Measurements from ENCODE around the gene SERPINA10. TPM values are rescaled to one million over a fixed set of nuclear protein-coding genes. Genes with fewer than 3 reads are reported as not detected.
"Not testable (repeated sequence)": the region's sequence is repeated elsewhere in the genome, so short reads cannot be mapped to it uniquely, and the experiment has no call there.

The SERPINA10 gene
- total RNA-seq, 5 donors from 2014 or later (not counting 1 experiment from before 2014, with no cell fraction given) = 0.15 TPM; not detected in 4

DNA sequence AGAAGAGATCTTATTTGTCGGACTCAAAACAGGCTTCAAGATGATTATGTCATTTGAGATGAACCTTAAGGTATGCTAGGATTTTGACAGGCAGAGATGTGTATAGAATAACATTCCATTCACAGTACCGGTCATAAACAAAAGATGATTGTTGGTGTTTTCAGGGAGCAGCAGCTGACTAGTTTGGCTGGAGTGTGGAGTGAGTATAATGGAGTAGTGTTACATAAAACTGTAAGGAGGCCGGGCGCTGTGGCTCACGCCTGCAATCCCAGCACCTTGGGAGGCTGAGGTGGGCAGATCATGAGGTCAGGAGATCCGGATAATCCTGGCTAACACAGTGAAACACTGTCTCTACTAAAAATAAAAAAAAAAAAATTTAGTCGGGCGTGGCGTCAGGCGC lies 23.9 kb downstream of the SERPINA10 start:
- Mint-ChIP-seq H3K9me3 (no peaks in the 10 kb centered on the region), H3K27ac (no peak overlapping the region), H3K4me1 (no peaks in the 10 kb centered on the region), H3K36me3 (no peaks in the 10 kb centered on the region), H3K27me3 (peaks cover 13 to 15% of the 10 kb centered on the region in 2 donors), H3K4me3 (no peak overlapping the region)
- Histone ChIP-seq H3K27ac (ENCODE audit: low read length) (no peak overlapping the region), H3K27me3 (replicated peaks in 1 of 2; ENCODE audit: control insufficient read depth in 2 of 2, extremely low read depth in 1 of 2, insufficient read depth in 2 of 2, low read length in 1 of 2) (no peaks in the 10 kb centered on the region), H3K4me3 (ENCODE audit: control insufficient read depth in 1 of 2, extremely low read depth in 1 of 2, low read length in 1 of 2) (no peak overlapping the region), H3K4me1 (ENCODE audit: control insufficient read depth in 1 of 2, extremely low read depth in 1 of 2, insufficient read depth in 2 of 2, low read length in 2 of 2) (no peaks in the 10 kb centered on the region), H3K36me3 (ENCODE audit: control insufficient read depth in 2 of 2, extremely low read depth in 1 of 2, insufficient read depth in 1 of 2, low read length in 1 of 2) (no peaks in the 10 kb centered on the region), H3K9me3 (no peaks in the 10 kb centered on the region)
- CTCF ChIA-PET = no interaction called here
- WGBS (ENCODE audit: insufficient coverage) = 0% methylated on average over 1 of the region's 10 CpGs
- no peak for ATAC-seq (replicated peaks in 1 of 4)
- POLR2A ChIA-PET = interaction anchor here in 1 of 2 donors (0.5 kb wide), 1 partner anchor 13 kb away, joined by 3 read pairs; no protein-coding TSS in a partner anchor
- DNase-seq = no peak

DNA sequence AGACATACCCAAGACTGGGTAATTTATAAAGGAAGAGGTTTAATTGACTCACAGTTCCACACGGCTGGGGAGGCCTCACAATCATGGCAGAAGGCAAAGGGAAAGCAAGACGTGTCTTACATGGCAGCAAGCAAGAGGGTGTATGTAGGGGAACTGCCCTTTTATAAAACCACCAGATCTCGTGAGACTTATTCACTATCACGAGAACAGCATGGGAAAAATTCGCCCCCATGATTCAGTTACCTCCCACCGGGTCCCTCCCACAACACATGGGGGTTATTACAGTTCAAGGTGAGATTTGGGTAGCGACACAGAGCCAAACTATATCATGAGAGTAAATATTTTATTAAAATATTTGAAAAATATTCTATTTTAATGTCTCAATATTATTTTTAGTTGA lies 24.5 kb downstream of the SERPINA10 start:
- H3K36me3 ChIP-seq (ENCODE audit: control insufficient read depth in 2 of 2, extremely low read depth in 1 of 2, insufficient read depth in 1 of 2, low read length in 1 of 2); H3K4me1 Mint-ChIP-seq; H3K4me3 ChIP-seq (ENCODE audit: control insufficient read depth in 1 of 2, extremely low read depth in 1 of 2, low read length in 1 of 2); H3K36me3 Mint-ChIP-seq; H3K27ac Mint-ChIP-seq; H3K4me3 Mint-ChIP-seq; CTCF ChIA-PET; H3K27me3 ChIP-seq (replicated peaks in 1 of 2; ENCODE audit: control insufficient read depth in 2 of 2, extremely low read depth in 1 of 2, insufficient read depth in 2 of 2, low read length in 1 of 2); H3K4me1 ChIP-seq (ENCODE audit: control insufficient read depth in 1 of 2, extremely low read depth in 1 of 2, insufficient read depth in 2 of 2, low read length in 2 of 2); DNase-seq; H3K27ac ChIP-seq (ENCODE audit: low read length); H3K9me3 ChIP-seq; POLR2A ChIA-PET; ATAC-seq (replicated peaks in 1 of 4); H3K9me3 Mint-ChIP-seq: not testable (repeated sequence)
- H3K27me3 Mint-ChIP-seq = peaks cover 13 to 18% of the 10 kb centered on the region in 2 donors
- no CpG with 5 or more reads among the region's 7 CpGs for WGBS (ENCODE audit: insufficient coverage)

DNA sequence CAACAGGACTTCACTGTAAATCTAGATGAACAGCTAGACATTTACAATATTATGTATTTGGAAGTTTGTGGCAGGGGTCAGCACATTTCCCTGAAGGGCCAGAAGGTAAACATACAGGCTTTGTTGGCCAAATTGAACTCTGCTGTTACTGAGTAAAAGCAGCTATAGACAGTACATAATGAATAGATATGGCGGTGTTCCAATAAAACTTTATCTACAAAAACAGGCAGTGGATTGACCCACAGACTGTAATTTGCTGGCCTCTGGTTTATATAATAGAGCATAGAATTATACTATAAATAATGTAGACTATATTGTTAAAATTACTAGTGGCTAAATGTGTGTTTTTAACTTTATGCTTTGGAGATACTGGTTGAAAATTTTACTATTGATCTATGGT lies 25.7 kb downstream of the SERPINA10 start:
- Mint-ChIP-seq H3K27ac (no peak overlapping the region), H3K27me3 (peaks cover 13 to 18% of the 10 kb centered on the region in 2 donors), H3K9me3 (peaks cover 5 to 9% (median 5%) of the 10 kb centered on the region in 3 donors), H3K4me3 (no peak overlapping the region), H3K36me3 (peaks cover 5% of the 10 kb centered on the region), H3K4me1 (no peaks in the 10 kb centered on the region)
- CTCF ChIA-PET = no interaction called here
- no peak for DNase-seq
- H3K4me1 ChIP-seq (ENCODE audit: control insufficient read depth in 1 of 2, extremely low read depth in 1 of 2, insufficient read depth in 2 of 2, low read length in 2 of 2) = no peaks in the 10 kb centered on the region
- POLR2A ChIA-PET = no interaction called here
- no peaks in the 10 kb centered on the region for H3K27me3 ChIP-seq (replicated peaks in 1 of 2; ENCODE audit: control insufficient read depth in 2 of 2, extremely low read depth in 1 of 2, insufficient read depth in 2 of 2, low read length in 1 of 2)
- no peaks in the 10 kb centered on the region for H3K36me3 ChIP-seq (ENCODE audit: control insufficient read depth in 2 of 2, extremely low read depth in 1 of 2, insufficient read depth in 1 of 2, low read length in 1 of 2)
- H3K9me3 ChIP-seq = no peaks in the 10 kb centered on the region
- WGBS (ENCODE audit: insufficient coverage) = no CpG with 5 or more reads among the region's 1 CpG
- H3K4me3 ChIP-seq (ENCODE audit: control insufficient read depth in 1 of 2, extremely low read depth in 1 of 2, low read length in 1 of 2) = no peak overlapping the region
- ATAC-seq (replicated peaks in 1 of 4) = no peak
- no peak overlapping the region for H3K27ac ChIP-seq (ENCODE audit: low read length)

DNA sequence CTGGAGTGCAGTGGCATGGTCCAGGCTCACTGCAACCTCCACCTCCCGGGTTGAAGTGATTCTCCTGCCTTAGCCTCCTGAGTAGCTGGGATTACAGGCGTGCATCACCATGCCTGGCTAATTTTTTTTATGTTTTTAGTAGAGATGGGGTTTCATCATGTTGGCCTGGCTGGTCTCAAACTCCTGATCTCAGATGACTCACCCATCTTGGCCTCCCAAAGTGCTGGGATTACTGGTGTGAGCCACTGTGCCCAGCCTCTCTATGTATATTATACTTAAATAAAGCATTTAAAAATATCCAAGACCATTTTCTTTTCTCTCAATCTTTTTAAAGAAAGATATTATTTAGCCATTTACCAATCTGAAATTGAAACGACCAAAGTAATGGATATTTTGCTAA lies 28.9 kb downstream of the SERPINA10 start:
- H3K4me1 Mint-ChIP-seq; H3K27ac ChIP-seq (ENCODE audit: low read length); ATAC-seq (replicated peaks in 1 of 4); H3K4me3 Mint-ChIP-seq; POLR2A ChIA-PET; DNase-seq; H3K36me3 ChIP-seq (ENCODE audit: control insufficient read depth in 2 of 2, extremely low read depth in 1 of 2, insufficient read depth in 1 of 2, low read length in 1 of 2); H3K27me3 ChIP-seq (replicated peaks in 1 of 2; ENCODE audit: control insufficient read depth in 2 of 2, extremely low read depth in 1 of 2, insufficient read depth in 2 of 2, low read length in 1 of 2); H3K4me1 ChIP-seq (ENCODE audit: control insufficient read depth in 1 of 2, extremely low read depth in 1 of 2, insufficient read depth in 2 of 2, low read length in 2 of 2); H3K9me3 ChIP-seq; H3K27ac Mint-ChIP-seq; H3K4me3 ChIP-seq (ENCODE audit: control insufficient read depth in 1 of 2, extremely low read depth in 1 of 2, low read length in 1 of 2); H3K36me3 Mint-ChIP-seq: not testable (repeated sequence)
- WGBS (ENCODE audit: insufficient coverage) = 88% methylated on average over 1 of the region's 3 CpGs
- Mint-ChIP-seq H3K27me3 (peaks cover 14 to 15% of the 10 kb centered on the region in 2 donors), H3K9me3 (peaks cover 8 to 24% (median 15%) of the 10 kb centered on the region in 3 donors)
- CTCF ChIA-PET = interaction anchor here in 1 of 2 donors (0.5 kb wide), 1 partner anchor 1471 kb away, joined by 5 read pairs; no protein-coding TSS in a partner anchor

DNA sequence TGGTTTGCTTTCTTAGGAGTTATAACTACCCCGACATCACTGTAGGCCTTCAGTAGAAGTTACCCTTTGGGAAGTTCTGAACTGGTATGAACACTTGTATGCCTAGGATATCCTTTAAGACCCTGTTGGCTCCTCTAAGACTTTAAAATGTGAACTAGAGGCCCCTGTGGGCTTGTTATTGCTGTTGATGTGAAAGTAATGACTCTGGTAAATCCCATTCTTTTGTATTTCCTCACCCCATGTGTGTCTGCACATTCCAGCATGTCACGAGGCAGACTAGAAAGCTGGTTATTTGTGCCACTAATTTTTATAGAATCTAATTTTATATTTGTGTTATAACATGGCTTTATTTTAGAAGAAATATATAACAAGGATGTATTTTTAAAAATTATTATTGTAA lies 48.9 kb downstream of the SERPINA10 start:
- ChIA-PET POLR2A (no interaction called here), CTCF (interaction anchor here in 1 of 2 donors (0.7 kb wide), 1 partner anchor 30 kb away, joined by 3 read pairs; no protein-coding TSS in a partner anchor)
- Mint-ChIP-seq H3K27me3 (peaks cover 5 to 26% of the 10 kb centered on the region in 2 donors), H3K4me1 (no peaks in the 10 kb centered on the region), H3K36me3 (peaks cover 7% of the 10 kb centered on the region), H3K9me3 (no peaks in the 10 kb centered on the region), H3K4me3 (no peak overlapping the region), H3K27ac (no peak overlapping the region)
- no peak overlapping the region for H3K27ac ChIP-seq (ENCODE audit: low read length)
- no peak overlapping the region for H3K4me3 ChIP-seq (ENCODE audit: control insufficient read depth in 1 of 2, extremely low read depth in 1 of 2, low read length in 1 of 2)
- H3K9me3 ChIP-seq = no peaks in the 10 kb centered on the region
- no peaks in the 10 kb centered on the region for H3K4me1 ChIP-seq (ENCODE audit: control insufficient read depth in 1 of 2, extremely low read depth in 1 of 2, insufficient read depth in 2 of 2, low read length in 2 of 2)
- H3K27me3 ChIP-seq (replicated peaks in 1 of 2; ENCODE audit: control insufficient read depth in 2 of 2, extremely low read depth in 1 of 2, insufficient read depth in 2 of 2, low read length in 1 of 2) = peaks cover 0 to 2% of the 10 kb centered on the region in 2 experiments
- no peaks in the 10 kb centered on the region for H3K36me3 ChIP-seq (ENCODE audit: control insufficient read depth in 2 of 2, extremely low read depth in 1 of 2, insufficient read depth in 1 of 2, low read length in 1 of 2)
- WGBS (ENCODE audit: insufficient coverage) = no CpG with 5 or more reads among the region's 2 CpGs
- DNase-seq (no peak), ATAC-seq (replicated peaks in 1 of 4) (no peak)

DNA sequence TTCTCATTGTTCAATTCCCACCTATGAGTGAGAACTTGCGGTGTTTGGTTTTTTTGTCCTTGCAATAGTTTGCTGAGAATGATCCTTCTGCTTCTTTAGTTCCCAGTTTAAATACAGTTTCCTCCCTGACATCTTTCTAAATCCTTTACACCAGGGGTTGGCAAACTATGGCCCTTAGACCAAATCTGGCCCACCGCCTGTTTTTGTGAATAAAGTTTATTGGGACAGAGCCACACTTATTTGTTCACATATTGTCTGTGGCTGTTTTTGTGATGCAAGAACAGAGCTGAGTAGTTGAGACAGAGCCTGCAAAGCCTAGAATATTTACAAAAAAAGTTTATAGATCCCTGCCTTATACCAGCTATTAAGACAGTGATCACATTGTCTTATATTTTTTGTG lies 53.7 kb downstream of the SERPINA10 start:
- H3K4me1 Mint-ChIP-seq = no peaks in the 10 kb centered on the region
- H3K27me3 Mint-ChIP-seq = peaks cover 0 to 11% of the 10 kb centered on the region in 2 donors
- no peak overlapping the region for H3K4me3 Mint-ChIP-seq
- no peaks in the 10 kb centered on the region for H3K27me3 ChIP-seq (replicated peaks in 1 of 2; ENCODE audit: control insufficient read depth in 2 of 2, extremely low read depth in 1 of 2, insufficient read depth in 2 of 2, low read length in 1 of 2)
- ChIA-PET POLR2A (no interaction called here), CTCF (no interaction called here)
- no peaks in the 10 kb centered on the region for H3K4me1 ChIP-seq (ENCODE audit: control insufficient read depth in 1 of 2, extremely low read depth in 1 of 2, insufficient read depth in 2 of 2, low read length in 2 of 2)
- H3K27ac Mint-ChIP-seq = no peak overlapping the region
- no peak overlapping the region for H3K27ac ChIP-seq (ENCODE audit: low read length)
- H3K9me3 ChIP-seq = no peaks in the 10 kb centered on the region
- H3K36me3 ChIP-seq (ENCODE audit: control insufficient read depth in 2 of 2, extremely low read depth in 1 of 2, insufficient read depth in 1 of 2, low read length in 1 of 2) = no peaks in the 10 kb centered on the region
- no peaks in the 10 kb centered on the region for H3K36me3 Mint-ChIP-seq
- no peak for DNase-seq
- no peak overlapping the region for H3K4me3 ChIP-seq (ENCODE audit: control insufficient read depth in 1 of 2, extremely low read depth in 1 of 2, low read length in 1 of 2)
- H3K9me3 Mint-ChIP-seq = no peaks in the 10 kb centered on the region
- no peak for ATAC-seq (replicated peaks in 1 of 4)
- no CpG with 5 or more reads among the region's 2 CpGs for WGBS (ENCODE audit: insufficient coverage)

DNA sequence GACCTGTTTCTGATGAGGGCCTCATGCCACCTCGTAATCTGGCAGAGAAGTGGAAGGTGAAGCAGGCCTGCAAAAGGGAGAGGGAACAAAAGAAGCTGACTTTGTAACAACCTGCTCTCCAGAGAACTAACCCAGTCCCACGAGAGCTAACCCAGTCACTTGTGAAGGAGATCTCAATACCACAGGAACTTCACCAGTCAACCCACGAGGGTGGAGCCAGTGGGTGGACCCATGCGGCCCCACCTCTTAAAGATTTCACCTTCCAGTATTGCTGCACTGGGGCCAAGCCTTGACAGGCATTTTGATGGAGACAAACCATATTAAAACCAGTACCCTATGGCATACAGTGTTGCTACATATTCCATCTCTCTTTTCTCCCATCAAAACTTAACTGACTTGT lies 55.1 kb downstream of the SERPINA10 start:
- ATAC-seq (replicated peaks in 1 of 4) (no peak), DNase-seq (no peak)
- Mint-ChIP-seq H3K36me3 (no peaks in the 10 kb centered on the region), H3K4me1 (no peaks in the 10 kb centered on the region), H3K4me3 (no peak overlapping the region), H3K9me3 (no peaks in the 10 kb centered on the region), H3K27me3 (peaks cover 0 to 4% of the 10 kb centered on the region in 2 donors), H3K27ac (no peak overlapping the region)
- H3K9me3 ChIP-seq = no peaks in the 10 kb centered on the region
- H3K36me3 ChIP-seq (ENCODE audit: control insufficient read depth in 2 of 2, extremely low read depth in 1 of 2, insufficient read depth in 1 of 2, low read length in 1 of 2) = no peaks in the 10 kb centered on the region
- ChIA-PET CTCF (no interaction called here), POLR2A (no interaction called here)
- H3K27me3 ChIP-seq (replicated peaks in 1 of 2; ENCODE audit: control insufficient read depth in 2 of 2, extremely low read depth in 1 of 2, insufficient read depth in 2 of 2, low read length in 1 of 2) = no peaks in the 10 kb centered on the region
- no peaks in the 10 kb centered on the region for H3K4me1 ChIP-seq (ENCODE audit: control insufficient read depth in 1 of 2, extremely low read depth in 1 of 2, insufficient read depth in 2 of 2, low read length in 2 of 2)
- WGBS (ENCODE audit: insufficient coverage) = 27% methylated on average over 1 of the region's 4 CpGs
- no peak overlapping the region for H3K27ac ChIP-seq (ENCODE audit: low read length)
- H3K4me3 ChIP-seq (ENCODE audit: control insufficient read depth in 1 of 2, extremely low read depth in 1 of 2, low read length in 1 of 2) = no peak overlapping the region

All from T-cell (primary cell).